ENCODE results near the gene PAQR8.

Gene PAQR8

GRCh38 chr6:52435345-52435744, 73.4 kb downstream of the PAQR8 start:
- Histone ChIP-seq H3K27me3 (ENCODE audit: control insufficient read depth in 5 of 5, insufficient read depth in 4 of 5, low read length in 5 of 5) (no peaks in the 10 kb centered on the region), H3K4me1 (ENCODE audit: control insufficient read depth in 5 of 5, insufficient read depth in 5 of 5, low read length in 5 of 5) (no peaks in the 10 kb centered on the region), H3K9ac (ENCODE audit: low read length in 5 of 5) (no peak overlapping the region), H3K4me3 (ENCODE audit: low read depth in 1 of 5, low read length in 5 of 5) (no peak overlapping the region), H3K27ac (ENCODE audit: low read depth, low read length) (no peak overlapping the region), H3K9me3 (ENCODE audit: control insufficient read depth in 5 of 5, low read length in 5 of 5) (no peaks in the 10 kb centered on the region), H3K36me3 (ENCODE audit: control insufficient read depth in 5 of 5, insufficient read depth in 5 of 5, low read length in 5 of 5) (peaks cover 5 to 13% (median 10%) of the 10 kb centered on the region in 5 donors)

- H3K27me3 ChIP-seq (ENCODE audit: control insufficient read depth in 5 of 5, insufficient read depth in 4 of 5, low read length in 5 of 5): no peaks in the 10 kb centered on the region
- H3K9ac ChIP-seq (ENCODE audit: low read length in 5 of 5): no peak overlapping the region
- H3K27ac ChIP-seq (ENCODE audit: low read depth, low read length): no peak overlapping the region
- H3K4me1 ChIP-seq (ENCODE audit: control insufficient read depth in 5 of 5, insufficient read depth in 5 of 5, low read length in 5 of 5): no peaks in the 10 kb centered on the region
- H3K4me3 ChIP-seq (ENCODE audit: low read depth in 1 of 5, low read length in 5 of 5): no peak overlapping the region
- H3K9me3 ChIP-seq (ENCODE audit: control insufficient read depth in 5 of 5, low read length in 5 of 5): no peaks in the 10 kb centered on the region
- peaks cover 5 to 17% (median 8%) of the 10 kb centered on the region in 5 donors for H3K36me3 ChIP-seq (ENCODE audit: control insufficient read depth in 5 of 5, insufficient read depth in 5 of 5, low read length in 5 of 5)
These were observed 77.0 kb downstream of the PAQR8 start for GRCh38 chr6:52438926-52439325.

GRCh38 chr6:52454556-52454955, 92.6 kb downstream of the PAQR8 start:
- H3K27me3 ChIP-seq (ENCODE audit: control insufficient read depth in 5 of 5, insufficient read depth in 4 of 5, low read length in 5 of 5): no peaks in the 10 kb centered on the region
- no peak overlapping the region for H3K9ac ChIP-seq (ENCODE audit: low read length in 5 of 5)
- peaks cover 0 to 5% (median 0%) of the 10 kb centered on the region in 5 donors for H3K36me3 ChIP-seq (ENCODE audit: control insufficient read depth in 5 of 5, insufficient read depth in 5 of 5, low read length in 5 of 5)
- no peak overlapping the region for H3K27ac ChIP-seq (ENCODE audit: low read depth, low read length)
- H3K9me3 ChIP-seq (ENCODE audit: control insufficient read depth in 5 of 5, low read length in 5 of 5): peaks cover 0 to 10% (median 0%) of the 10 kb centered on the region in 5 donors
- no peak overlapping the region for H3K4me3 ChIP-seq (ENCODE audit: low read depth in 1 of 5, low read length in 5 of 5)
- no peaks in the 10 kb centered on the region for H3K4me1 ChIP-seq (ENCODE audit: control insufficient read depth in 5 of 5, insufficient read depth in 5 of 5, low read length in 5 of 5)

- H3K9ac ChIP-seq (ENCODE audit: low read length in 5 of 5): no peak overlapping the region
- H3K36me3 ChIP-seq (ENCODE audit: control insufficient read depth in 5 of 5, insufficient read depth in 5 of 5, low read length in 5 of 5): peaks cover 0 to 5% (median 0%) of the 10 kb centered on the region in 5 donors
- no peaks in the 10 kb centered on the region for H3K9me3 ChIP-seq (ENCODE audit: control insufficient read depth in 5 of 5, low read length in 5 of 5)
- no peaks in the 10 kb centered on the region for H3K4me1 ChIP-seq (ENCODE audit: control insufficient read depth in 5 of 5, insufficient read depth in 5 of 5, low read length in 5 of 5)
- H3K27me3 ChIP-seq (ENCODE audit: control insufficient read depth in 5 of 5, insufficient read depth in 4 of 5, low read length in 5 of 5): no peaks in the 10 kb centered on the region
- no peak overlapping the region for H3K27ac ChIP-seq (ENCODE audit: low read depth, low read length)
- no peak overlapping the region for H3K4me3 ChIP-seq (ENCODE audit: low read depth in 1 of 5, low read length in 5 of 5)
These were observed 95.1 kb downstream of the PAQR8 start for GRCh38 chr6:52457096-52457495.

Measured in subcutaneous abdominal adipose tissue (tissue), 5 donors.